ENCODE data around the gene MAGI1.

MAGI1 gene

DNA sequence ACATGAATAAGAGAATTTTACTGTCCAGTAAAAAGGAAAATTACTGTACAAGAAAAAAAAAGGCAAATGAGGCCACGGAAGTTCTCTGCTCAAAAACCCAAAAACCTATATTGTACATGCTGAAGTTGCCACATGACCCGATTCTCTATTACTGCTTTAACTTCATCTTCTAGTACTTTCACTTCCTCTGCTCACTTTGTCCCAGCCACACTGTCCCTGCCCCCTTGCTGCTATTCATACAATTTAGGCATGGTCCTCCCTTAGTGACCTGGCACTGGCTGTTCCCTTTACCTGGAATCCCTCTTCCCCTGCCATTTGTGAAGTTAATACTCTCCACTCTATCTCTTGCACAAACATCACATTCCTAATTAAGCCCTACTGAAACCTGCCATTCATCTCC, 457.4 kb downstream of the MAGI1 start:
- no peaks in the 10 kb centered on the region for H3K9me3 ChIP-seq (ENCODE audit: insufficient read depth, low read length)
- no peak overlapping the region for H3K27ac ChIP-seq (ENCODE audit: low read depth, low read length)
- no peak overlapping the region for H3K9ac ChIP-seq (ENCODE audit: low read length)
- no peaks in the 10 kb centered on the region for H3K36me3 ChIP-seq (ENCODE audit: low read length)
- no peaks in the 10 kb centered on the region for H4K20me1 ChIP-seq (ENCODE audit: low read depth, low read length)
- no peaks in the 10 kb centered on the region for H3F3A ChIP-seq (ENCODE audit: insufficient read depth)
- H3K9me2 ChIP-seq (replicated peaks; ENCODE audit: insufficient read depth, low read length) = no peaks in the 10 kb centered on the region
- H3K4me3 ChIP-seq (ENCODE audit: insufficient read depth, low read length, poor library complexity, severe bottlenecking) = no peak overlapping the region
- H3K4me2 ChIP-seq (ENCODE audit: low read depth, low read length, poor library complexity, severe bottlenecking) = no peak overlapping the region
- TF ChIP-seq EZH2phosphoT487 (conservative IDR thresholded peaks at IDR 0.05; ENCODE audit: low read length) = no peak
- TF ChIP-seq, protein P1, sequence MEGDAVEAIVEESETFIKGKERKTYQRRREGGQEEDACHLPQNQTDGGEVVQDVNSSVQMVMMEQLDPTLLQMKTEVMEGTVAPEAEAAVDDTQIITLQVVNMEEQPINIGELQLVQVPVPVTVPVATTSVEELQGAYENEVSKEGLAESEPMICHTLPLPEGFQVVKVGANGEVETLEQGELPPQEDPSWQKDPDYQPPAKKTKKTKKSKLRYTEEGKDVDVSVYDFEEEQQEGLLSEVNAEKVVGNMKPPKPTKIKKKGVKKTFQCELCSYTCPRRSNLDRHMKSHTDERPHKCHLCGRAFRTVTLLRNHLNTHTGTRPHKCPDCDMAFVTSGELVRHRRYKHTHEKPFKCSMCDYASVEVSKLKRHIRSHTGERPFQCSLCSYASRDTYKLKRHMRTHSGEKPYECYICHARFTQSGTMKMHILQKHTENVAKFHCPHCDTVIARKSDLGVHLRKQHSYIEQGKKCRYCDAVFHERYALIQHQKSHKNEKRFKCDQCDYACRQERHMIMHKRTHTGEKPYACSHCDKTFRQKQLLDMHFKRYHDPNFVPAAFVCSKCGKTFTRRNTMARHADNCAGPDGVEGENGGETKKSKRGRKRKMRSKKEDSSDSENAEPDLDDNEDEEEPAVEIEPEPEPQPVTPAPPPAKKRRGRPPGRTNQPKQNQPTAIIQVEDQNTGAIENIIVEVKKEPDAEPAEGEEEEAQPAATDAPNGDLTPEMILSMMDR (IDR thresholded peaks at IDR 0.05; ENCODE audit: insufficient read depth, low read length, poor library complexity, severe bottlenecking) = no peak
- H3K27me3 ChIP-seq (ENCODE audit: low read length) = no peaks in the 10 kb centered on the region
- H3K79me2 ChIP-seq (ENCODE audit: insufficient read depth, low read length) = no peaks in the 10 kb centered on the region
- no peak overlapping the region for H2AFZ ChIP-seq (ENCODE audit: low read depth, low read length, severe bottlenecking)

DNA sequence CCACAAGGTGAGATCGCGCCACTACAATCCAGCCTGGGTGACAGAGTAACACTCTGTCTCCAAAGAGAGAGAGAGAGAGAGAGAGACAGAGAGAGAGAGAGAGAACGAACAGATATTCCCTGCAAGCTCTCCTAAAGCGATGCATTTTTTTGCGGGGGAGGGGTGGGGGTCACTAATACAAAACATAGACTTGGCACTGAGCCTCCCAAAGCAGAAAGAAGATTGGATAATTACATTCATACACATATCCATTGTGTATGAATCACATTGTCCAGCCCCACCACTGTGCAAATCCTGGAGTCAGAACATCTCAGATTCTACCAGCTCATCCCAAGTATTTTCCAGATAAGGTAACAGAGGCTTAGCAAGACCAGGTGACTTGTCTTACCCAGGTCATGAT, 459.9 kb downstream of the MAGI1 start:
- H3F3A ChIP-seq (ENCODE audit: insufficient read depth) = no peaks in the 10 kb centered on the region
- no peak overlapping the region for H3K27ac ChIP-seq (ENCODE audit: low read depth, low read length)
- no peaks in the 10 kb centered on the region for H3K79me2 ChIP-seq (ENCODE audit: insufficient read depth, low read length)
- no peak for TF ChIP-seq EZH2phosphoT487 (conservative IDR thresholded peaks at IDR 0.05; ENCODE audit: low read length)
- TF ChIP-seq, protein P1 (IDR thresholded peaks at IDR 0.05; ENCODE audit: insufficient read depth, low read length, poor library complexity, severe bottlenecking) = no peak
- H3K9me3 ChIP-seq (ENCODE audit: insufficient read depth, low read length) = no peaks in the 10 kb centered on the region
- no peaks in the 10 kb centered on the region for H3K27me3 ChIP-seq (ENCODE audit: low read length)
- H3K9ac ChIP-seq (ENCODE audit: low read length) = no peak overlapping the region
- no peaks in the 10 kb centered on the region for H3K36me3 ChIP-seq (ENCODE audit: low read length)
- H4K20me1 ChIP-seq (ENCODE audit: low read depth, low read length) = no peaks in the 10 kb centered on the region
- no peak overlapping the region for H3K4me2 ChIP-seq (ENCODE audit: low read depth, low read length, poor library complexity, severe bottlenecking)
- H3K4me3 ChIP-seq (ENCODE audit: insufficient read depth, low read length, poor library complexity, severe bottlenecking) = no peak overlapping the region
- H2AFZ ChIP-seq (ENCODE audit: low read depth, low read length, severe bottlenecking) = no peak overlapping the region
- no peaks in the 10 kb centered on the region for H3K9me2 ChIP-seq (replicated peaks; ENCODE audit: insufficient read depth, low read length)

DNA sequence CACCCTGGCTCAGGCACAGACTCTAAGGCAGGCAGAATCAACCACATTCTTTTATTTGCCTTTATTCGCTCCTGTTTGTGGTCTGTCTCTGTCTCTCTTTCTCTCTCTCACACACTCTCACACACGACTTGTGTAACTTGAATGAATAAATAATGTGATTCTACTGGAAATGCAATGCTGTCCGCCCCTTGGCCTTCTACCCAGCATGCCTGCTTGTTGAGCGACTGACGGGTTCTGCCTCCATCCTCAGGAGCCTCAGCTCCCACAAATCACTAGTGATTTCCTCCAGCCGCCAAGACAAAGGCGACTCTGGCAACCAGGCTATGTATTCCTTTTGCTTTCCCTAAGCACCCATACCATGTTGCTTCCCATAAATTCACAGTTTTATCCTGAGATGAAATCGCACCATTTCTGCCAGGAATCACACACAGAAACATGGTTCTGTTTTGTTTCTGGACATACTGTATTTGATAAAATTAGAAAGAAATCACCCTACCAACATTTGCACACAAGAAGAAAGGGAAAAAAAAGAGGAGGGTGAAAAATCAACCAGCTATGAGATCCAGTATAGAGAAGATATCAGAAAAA, 460.8 kb downstream of the MAGI1 start:
- Histone ChIP-seq H4K20me1 (ENCODE audit: low read depth, low read length) (no peaks in the 10 kb centered on the region), H2AFZ (ENCODE audit: low read depth, low read length, severe bottlenecking) (no peak overlapping the region), H3K9me3 (ENCODE audit: insufficient read depth, low read length) (no peaks in the 10 kb centered on the region), H3K27me3 (ENCODE audit: low read length) (no peaks in the 10 kb centered on the region), H3K9me2 (replicated peaks; ENCODE audit: insufficient read depth, low read length) (no peaks in the 10 kb centered on the region), H3K9ac (ENCODE audit: low read length) (no peak overlapping the region), H3F3A (ENCODE audit: insufficient read depth) (no peaks in the 10 kb centered on the region), H3K27ac (ENCODE audit: low read depth, low read length) (no peak overlapping the region), H3K79me2 (ENCODE audit: insufficient read depth, low read length) (no peaks in the 10 kb centered on the region), H3K36me3 (ENCODE audit: low read length) (no peaks in the 10 kb centered on the region), H3K4me3 (ENCODE audit: insufficient read depth, low read length, poor library complexity, severe bottlenecking) (no peak overlapping the region), H3K4me2 (ENCODE audit: low read depth, low read length, poor library complexity, severe bottlenecking) (no peak overlapping the region)
- TF ChIP-seq EZH2phosphoT487 (conservative IDR thresholded peaks at IDR 0.05; ENCODE audit: low read length) = no peak
- TF ChIP-seq, protein P1 (IDR thresholded peaks at IDR 0.05; ENCODE audit: insufficient read depth, low read length, poor library complexity, severe bottlenecking) = no peak
